ENCODE data around the gene NECTIN1.

GRCh38 chr11:119741369-119742262, 12.6 kb upstream of the NECTIN1 start:
- no peak for TF ChIP-seq EZH2 (IDR thresholded peaks at IDR 0.05)
- no peak for TF ChIP-seq FOXP2 (optimal IDR thresholded peaks at IDR 0.05; ENCODE audit: control extremely low read depth, extremely low read length, insufficient read depth)

All from SK-N-MC (cell line).